Neural progenitor cell (in vitro differentiated cells): ENCODE results near the gene ZNRD2. TPM values are rescaled to one million over a fixed set of nuclear protein-coding genes. Genes with fewer than 3 reads are reported as not detected.

Source experiments
- DNase-seq: peaks from one replicate; pipeline ENCODE4 v3.0.0-alpha.2; 2016; ENCODE audit warnings: low spot score
- H2AFZ ChIP-seq: fragments of 200-600 bp; sonication (generic); replicated peaks from 2 replicates; pipeline ENCODE4 v1.6.1; 2016; ENCODE audit warnings: antibody characterized with exemption
- H3F3A ChIP-seq: fragments of 200-600 bp; sonication (generic); 2 replicates; pipeline ENCODE4 v1.6.1; 2016; ENCODE audit warnings: antibody characterized with exemption, low read depth
- H3K27ac ChIP-seq: fragments of 200-600 bp; sonication (generic); 2 replicates; pipeline ENCODE4 v1.5.1; 2016; ENCODE audit warnings: mild to moderate bottlenecking
- H3K27me3 ChIP-seq: fragments of 200-600 bp; sonication (generic); 2 replicates; pipeline ENCODE4 v1.6.1; 2016; ENCODE audit warnings: mild to moderate bottlenecking, moderate library complexity
- H3K36me3 ChIP-seq: fragments of 200-600 bp; sonication (generic); 2 replicates; pipeline ENCODE4 v1.5.1; 2016
- H3K4me1 ChIP-seq: fragments of 200-600 bp; sonication (generic); 2 replicates; pipeline ENCODE4 v1.6.1; 2016; ENCODE audit warnings: mixed run types
- H3K4me2 ChIP-seq: fragments of 200-600 bp; sonication (generic); 2 replicates; pipeline ENCODE4 v1.6.1; 2016
- H3K4me3 ChIP-seq: fragments of 200-600 bp; sonication (generic); 2 replicates; pipeline ENCODE4 v1.5.1; 2016
- H3K79me2 ChIP-seq: fragments of 200-600 bp; sonication (generic); 2 replicates; pipeline ENCODE4 v1.6.1; 2016; ENCODE audit warnings: low read depth
- H3K9ac ChIP-seq: fragments of 200-600 bp; sonication (generic); 2 replicates; pipeline ENCODE4 v1.6.1; 2016
- H3K9me3 ChIP-seq: fragments of 200-600 bp; sonication (generic); 2 replicates; pipeline ENCODE4 v1.5.1; 2016; ENCODE audit warnings: low read depth
- H4K20me1 ChIP-seq: fragments of 200-600 bp; sonication (generic); 2 replicates; pipeline ENCODE4 v1.6.1; 2016; ENCODE audit warnings: low read depth
- H3K27ac Mint-ChIP-seq: 3 replicates; pipeline ENCODE4 v1.8.0; 2021; ENCODE audit warnings: mixed read lengths
- H3K27me3 Mint-ChIP-seq: 2 replicates; pipeline ENCODE4 v1.8.0; 2022; ENCODE audit warnings: low read depth, mild to moderate bottlenecking, inconsistent platforms, moderate library complexity, mixed read lengths; ENCODE audit not compliant: insufficient read depth
- H3K36me3 Mint-ChIP-seq: 3 replicates; pipeline ENCODE4 v1.8.0; 2021; ENCODE audit warnings: mixed read lengths
- H3K4me1 Mint-ChIP-seq: 3 replicates; pipeline ENCODE4 v1.8.0; 2021; ENCODE audit warnings: mixed read lengths
- H3K4me3 Mint-ChIP-seq: 3 replicates; pipeline ENCODE4 v1.8.0; 2021; ENCODE audit warnings: mild to moderate bottlenecking, moderate library complexity, mixed read lengths
- H3K9me3 Mint-ChIP-seq: 3 replicates; pipeline ENCODE4 v1.8.0; 2020; ENCODE audit warnings: mixed read lengths
- CTCF ChIP-seq: fragments of 200-600 bp; sonication (generic); IDR thresholded peaks from 2 replicates; pipeline ENCODE4 v1.5.1; 2017; ENCODE audit warnings: antibody characterized with exemption, mild to moderate bottlenecking
- EZH2 ChIP-seq: fragments of 200-600 bp; sonication (generic); IDR thresholded peaks from 2 replicates; pipeline ENCODE4 v1.6.1; 2017; ENCODE audit warnings: antibody characterized with exemption, mild to moderate bottlenecking, moderate library complexity
- EZH2phosphoT487 ChIP-seq: fragments of 200-600 bp; sonication (generic); IDR thresholded peaks from 2 replicates; pipeline ENCODE4 v1.6.1; 2017; ENCODE audit warnings: antibody characterized with exemption
- total RNA-seq: library from RNA; depleted of rRNA; stranded (reverse); fragments of >200 nt; gene quantifications from 2 replicates; pipeline ENCODE4 v1.2.3, GENCODE V29; 2015; ENCODE audit warnings: low replicate concordance

ZNRD2 gene
- total RNA-seq, 1 donor from 2014 or later = 15.5 TPM

GRCh38 chr11:65530157-65530496 is 40.1 kb upstream of the ZNRD2 start:
- H3K36me3 Mint-ChIP-seq = peaks cover 25% of the 10 kb centered on the region
- no peak for DNase-seq

GRCh38 chr11:65532388-65533064 is 37.8 kb upstream of the ZNRD2 start:
- no peak overlapping the region for H3K4me3 Mint-ChIP-seq
- H3K36me3 ChIP-seq = no peaks in the 10 kb centered on the region
- H3K36me3 Mint-ChIP-seq = peaks cover 29% of the 10 kb centered on the region
- H3K4me1 ChIP-seq = no peaks in the 10 kb centered on the region
- no peak overlapping the region for H3K9ac ChIP-seq
- H3K4me2 ChIP-seq = no peak overlapping the region
- H3K27ac ChIP-seq = no peak overlapping the region
- TF ChIP-seq EZH2 = no peak
- TF ChIP-seq EZH2phosphoT487 = no peak
- no peak for TF ChIP-seq CTCF
- H3K4me3 ChIP-seq = no peak overlapping the region
- H3K9me3 ChIP-seq = no peaks in the 10 kb centered on the region
- peaks cover 5% of the 10 kb centered on the region for H3K27me3 Mint-ChIP-seq
- H3K9me3 Mint-ChIP-seq = no peaks in the 10 kb centered on the region
- H4K20me1 ChIP-seq = peaks cover 29% of the 10 kb centered on the region
- H3K79me2 ChIP-seq = no peaks in the 10 kb centered on the region
- no peak overlapping the region for H2AFZ ChIP-seq
- no peak overlapping the region for H3K27ac Mint-ChIP-seq
- no peak for DNase-seq
- H3K27me3 ChIP-seq = peaks cover 5% of the 10 kb centered on the region
- peaks cover 4% of the 10 kb centered on the region for H3F3A ChIP-seq
- H3K4me1 Mint-ChIP-seq = peaks cover 4% of the 10 kb centered on the region

More at GRCh38 chr11:65530157-65530496, 40.1 kb upstream of the ZNRD2 start:
- H3K4me1 ChIP-seq = peaks cover 5% of the 10 kb centered on the region
- H3F3A ChIP-seq = peaks cover 4% of the 10 kb centered on the region
- no peak overlapping the region for H3K4me3 ChIP-seq
- H3K36me3 ChIP-seq = no peaks in the 10 kb centered on the region
- no peak overlapping the region for H3K4me2 ChIP-seq
- peak; percentile 44 for TF ChIP-seq CTCF
- no peak for TF ChIP-seq EZH2phosphoT487
- no peak overlapping the region for H2AFZ ChIP-seq
- Mint-ChIP-seq H3K4me3 (peak overlapping the region; percentile 35), H3K9me3 (no peaks in the 10 kb centered on the region), H3K4me1 (peaks cover 12% of the 10 kb centered on the region), H3K27ac (no peak overlapping the region), H3K27me3 (peaks cover 2% of the 10 kb centered on the region)
- no peaks in the 10 kb centered on the region for H3K27me3 ChIP-seq
- peaks cover 14% of the 10 kb centered on the region for H3K79me2 ChIP-seq
- no peak overlapping the region for H3K9ac ChIP-seq
- peaks cover 43% of the 10 kb centered on the region for H4K20me1 ChIP-seq
- H3K9me3 ChIP-seq = no peaks in the 10 kb centered on the region
- H3K27ac ChIP-seq = no peak overlapping the region

- Mint-ChIP-seq H3K36me3 (peaks cover 21% of the 10 kb centered on the region), H3K27me3 (peaks cover 9% of the 10 kb centered on the region), H3K27ac (no peak overlapping the region), H3K4me3 (no peak overlapping the region), H3K9me3 (no peaks in the 10 kb centered on the region), H3K4me1 (peaks cover 2% of the 10 kb centered on the region)
- Histone ChIP-seq H3K4me3 (no peak overlapping the region), H4K20me1 (peaks cover 41% of the 10 kb centered on the region), H2AFZ (no peak overlapping the region), H3K9me3 (no peaks in the 10 kb centered on the region), H3K9ac (no peak overlapping the region), H3K27ac (no peak overlapping the region), H3K79me2 (no peaks in the 10 kb centered on the region), H3K27me3 (peaks cover 31% of the 10 kb centered on the region), H3K4me2 (no peak overlapping the region), H3K4me1 (peaks cover 16% of the 10 kb centered on the region), H3F3A (peaks cover 26% of the 10 kb centered on the region), H3K36me3 (no peaks in the 10 kb centered on the region)
- no peak for DNase-seq
- no peak for TF ChIP-seq EZH2
- no peak for TF ChIP-seq EZH2phosphoT487
- no peak for TF ChIP-seq CTCF
These were observed 35.2 kb upstream of the ZNRD2 start for GRCh38 chr11:65535102-65535501.
